OCI-LY3 (cell line): ENCODE measurements around the gene ECM2.

Experiments
- H2AFZ ChIP-seq: fragments of 200-600, 300-600 bp; shearing (Covaris generic); 2 replicates; pipeline ENCODE4 v1.6.0; 2014; ENCODE audit warnings: antibody characterized with exemption, low read depth, low read length
- H3K27ac ChIP-seq: fragments of 200-600, 300-600 bp; sonication (generic); 2 replicates; pipeline ENCODE4 v1.5.1; 2014; ENCODE audit warnings: mild to moderate bottlenecking, low read length, moderate library complexity, mixed read lengths
- H3K27me3 ChIP-seq: fragments of 200-600, 300-600 bp; sonication (generic); 2 replicates; pipeline ENCODE4 v1.6.1; 2014; ENCODE audit warnings: low read depth, low read length, mixed read lengths
- H3K36me3 ChIP-seq: fragments of 200-600, 300-600 bp; sonication (generic); replicated peaks from 2 replicates; pipeline ENCODE3; 2014; ENCODE audit warnings: low read depth, low read length, mixed read lengths
- H3K4me1 ChIP-seq: fragments of 300-600, 200-600 bp; sonication (generic); 2 replicates; pipeline ENCODE4 v1.6.1; 2014; ENCODE audit warnings: low read length, mixed read lengths
- H3K4me2 ChIP-seq: fragments of 200-600, 300-600 bp; sonication (generic); 2 replicates; pipeline ENCODE4 v1.6.1; 2014; ENCODE audit warnings: low read length, mixed read lengths
- H3K4me3 ChIP-seq: fragments of 300-600, 200-600 bp; sonication (generic); 2 replicates; pipeline ENCODE4 v1.5.1; 2014; ENCODE audit warnings: antibody characterized with exemption, mild to moderate bottlenecking, low read length, moderate library complexity
- H3K79me2 ChIP-seq: fragments of 300-600, 200-600 bp; shearing (Covaris generic); 2 replicates; pipeline ENCODE4 v1.6.1; 2014; ENCODE audit warnings: mild to moderate bottlenecking, low read length, mixed read lengths
- H3K9ac ChIP-seq: fragments of 300-600, 200-600 bp; shearing (Covaris generic); 2 replicates; pipeline ENCODE4 v1.6.0; 2014; ENCODE audit warnings: mild to moderate bottlenecking, low read length, moderate library complexity
- H3K9me3 ChIP-seq: fragments of 200-600, 300-600 bp; shearing (Covaris generic); 2 replicates; pipeline ENCODE4 v1.6.1; 2014; ENCODE audit warnings: low read length, mixed read lengths; ENCODE audit not compliant: insufficient read depth
- H4K20me1 ChIP-seq: fragments of 200-600, 300-600 bp; sonication (generic); 2 replicates; pipeline ENCODE4 v1.6.1; 2016; ENCODE audit warnings: low read length, mixed read lengths; ENCODE audit not compliant: insufficient read depth
- CTCF ChIP-seq: fragments of 200-600, 300-600 bp; sonication (generic); IDR thresholded peaks from 2 replicates; pipeline ENCODE4 v1.5.1; 2014; ENCODE audit warnings: antibody characterized with exemption, low read length, low read depth
- EZH2phosphoT487 ChIP-seq: fragments of 200-600 bp; shearing (Covaris generic); IDR thresholded peaks from 2 replicates; pipeline ENCODE4 v1.6.1; 2018; ENCODE audit warnings: antibody characterized with exemption, mixed run types, low read depth

ECM2 gene

GRCh38 chr9:92467041-92467440 is 68.7 kb downstream of the ECM2 start:
- H3K4me1 ChIP-seq = no peaks in the 10 kb centered on the region
- no peaks in the 10 kb centered on the region for H3K27me3 ChIP-seq
- no peak overlapping the region for H3K4me2 ChIP-seq
- no peaks in the 10 kb centered on the region for H3K36me3 ChIP-seq
- H3K79me2 ChIP-seq = no peaks in the 10 kb centered on the region
- no peak overlapping the region for H3K27ac ChIP-seq
- H3K9ac ChIP-seq = no peak overlapping the region
- H3K4me3 ChIP-seq = no peak overlapping the region
- no peak overlapping the region for H2AFZ ChIP-seq
- TF ChIP-seq EZH2phosphoT487 = no peak
- no peak for TF ChIP-seq CTCF
- no peaks in the 10 kb centered on the region for H3K9me3 ChIP-seq
- H4K20me1 ChIP-seq = no peaks in the 10 kb centered on the region

- no peak overlapping the region for H3K4me3 ChIP-seq
- no peaks in the 10 kb centered on the region for H3K79me2 ChIP-seq
- no peak overlapping the region for H3K9ac ChIP-seq
- H3K4me2 ChIP-seq = no peak overlapping the region
- H2AFZ ChIP-seq = no peak overlapping the region
- no peaks in the 10 kb centered on the region for H3K36me3 ChIP-seq
- no peak for TF ChIP-seq EZH2phosphoT487
- TF ChIP-seq CTCF = no peak
- no peak overlapping the region for H3K27ac ChIP-seq
- H4K20me1 ChIP-seq = no peaks in the 10 kb centered on the region
- no peaks in the 10 kb centered on the region for H3K27me3 ChIP-seq
- no peaks in the 10 kb centered on the region for H3K4me1 ChIP-seq
- no peaks in the 10 kb centered on the region for H3K9me3 ChIP-seq
Observed at GRCh38 chr9:92463984-92464383, 71.8 kb downstream of the ECM2 start.

- H3K27ac ChIP-seq = no peak overlapping the region
- H3K36me3 ChIP-seq = no peaks in the 10 kb centered on the region
- H3K27me3 ChIP-seq = no peaks in the 10 kb centered on the region
- no peak overlapping the region for H2AFZ ChIP-seq
- no peak overlapping the region for H3K4me2 ChIP-seq
- no peaks in the 10 kb centered on the region for H3K9me3 ChIP-seq
- no peaks in the 10 kb centered on the region for H3K4me1 ChIP-seq
- H4K20me1 ChIP-seq = no peaks in the 10 kb centered on the region
- no peaks in the 10 kb centered on the region for H3K79me2 ChIP-seq
- TF ChIP-seq CTCF = no peak
- TF ChIP-seq EZH2phosphoT487 = no peak
- H3K9ac ChIP-seq = no peak overlapping the region
- no peak overlapping the region for H3K4me3 ChIP-seq
Observed at GRCh38 chr9:92463387-92463786, 72.4 kb downstream of the ECM2 start.

- H3K79me2 ChIP-seq = no peaks in the 10 kb centered on the region; the same call in 1 of the 2 replicates
- H3K36me3 ChIP-seq = no peaks in the 10 kb centered on the region
- H3K27ac ChIP-seq = no peak overlapping the region
- no peak overlapping the region for H2AFZ ChIP-seq
- no peak for TF ChIP-seq CTCF
- no peak for TF ChIP-seq EZH2phosphoT487
- no peaks in the 10 kb centered on the region for H4K20me1 ChIP-seq
- H3K27me3 ChIP-seq = no peaks in the 10 kb centered on the region
- no peaks in the 10 kb centered on the region for H3K4me1 ChIP-seq
- no peak overlapping the region for H3K9ac ChIP-seq
- no peak overlapping the region for H3K4me3 ChIP-seq
- H3K9me3 ChIP-seq = no peaks in the 10 kb centered on the region
- H3K4me2 ChIP-seq = no peak overlapping the region
Observed at GRCh38 chr9:92457576-92457975, 78.2 kb downstream of the ECM2 start.
